ENCODE results near the gene PPP1R27. TPM values are rescaled to one million over a fixed set of nuclear protein-coding genes. Genes with fewer than 3 reads are reported as not detected.

Gene PPP1R27
- total RNA-seq, 1 donor from 2014 or later = not detected

- H3K4me1 Mint-ChIP-seq (ENCODE audit: low read depth, unreplicated experiment) = peaks cover 4% of the 10 kb centered on the region
- H2AFZ ChIP-seq (ENCODE audit: low read depth, low read length) = no peak overlapping the region
- no peaks in the 10 kb centered on the region for H3K79me2 ChIP-seq (ENCODE audit: insufficient read depth, low read length)
- no peak overlapping the region for H3K4me3 ChIP-seq (ENCODE audit: insufficient read depth, low read depth, low read length)
- peaks cover 4% of the 10 kb centered on the region for H3K27me3 ChIP-seq (ENCODE audit: insufficient read depth, low read length)
- H4K20me1 ChIP-seq (ENCODE audit: insufficient read depth, low read length) = no peaks in the 10 kb centered on the region
- no peak overlapping the region for H3K9ac ChIP-seq (ENCODE audit: low read length)
- H3K36me3 Mint-ChIP-seq (ENCODE audit: low read depth, unreplicated experiment) = no peaks in the 10 kb centered on the region
- no peak overlapping the region for H3K27ac ChIP-seq (ENCODE audit: low read depth, low read length)
- H3K9me3 Mint-ChIP-seq (ENCODE audit: unreplicated experiment) = peaks cover 6% of the 10 kb centered on the region
- H3K36me3 ChIP-seq (ENCODE audit: insufficient read depth, low read length) = no peaks in the 10 kb centered on the region
- no peak for TF ChIP-seq EZH2 (IDR thresholded peaks at IDR 0.05; ENCODE audit: insufficient read depth, low read length)
- TF ChIP-seq CTCF (IDR thresholded peaks at IDR 0.05; ENCODE audit: insufficient read depth, low read depth, low read length) = no peak
- no peak overlapping the region for H3K4me2 ChIP-seq (ENCODE audit: low read length)
- DNase-seq (ENCODE audit: low read depth) (no peak), FAIRE-seq (no peak)
- no peaks in the 10 kb centered on the region for H3K4me1 ChIP-seq (ENCODE audit: insufficient read depth, low read length)
- no peak overlapping the region for H3K4me3 Mint-ChIP-seq (ENCODE audit: unreplicated experiment)
- H3K27me3 Mint-ChIP-seq (ENCODE audit: low read depth, unreplicated experiment) = peaks cover 24% of the 10 kb centered on the region
- peaks cover 2% of the 10 kb centered on the region for H3K9me3 ChIP-seq (ENCODE audit: insufficient read depth, low read depth, low read length)
- no peak overlapping the region for H3K27ac Mint-ChIP-seq (ENCODE audit: unreplicated experiment)
Measured at GRCh38 chr17:81813371-81813684, 21.5 kb downstream of the PPP1R27 start.

GRCh38 chr17:81812571-81813370 lies 22.1 kb downstream of the PPP1R27 start:
- TF ChIP-seq EZH2 (IDR thresholded peaks at IDR 0.05; ENCODE audit: insufficient read depth, low read length) (no peak), CTCF (IDR thresholded peaks at IDR 0.05; ENCODE audit: insufficient read depth, low read depth, low read length) (no peak)
- Histone ChIP-seq H3K4me2 (ENCODE audit: low read length) (no peak overlapping the region), H3K4me1 (ENCODE audit: insufficient read depth, low read length) (no peaks in the 10 kb centered on the region), H3K9me3 (ENCODE audit: insufficient read depth, low read depth, low read length) (peaks cover 2% of the 10 kb centered on the region), H3K4me3 (ENCODE audit: insufficient read depth, low read depth, low read length) (no peak overlapping the region), H3K79me2 (ENCODE audit: insufficient read depth, low read length) (no peaks in the 10 kb centered on the region), H4K20me1 (ENCODE audit: insufficient read depth, low read length) (no peaks in the 10 kb centered on the region), H3K9ac (ENCODE audit: low read length) (no peak overlapping the region), H2AFZ (ENCODE audit: low read depth, low read length) (no peak overlapping the region), H3K36me3 (ENCODE audit: insufficient read depth, low read length) (no peaks in the 10 kb centered on the region), H3K27me3 (ENCODE audit: insufficient read depth, low read length) (peaks cover 3% of the 10 kb centered on the region), H3K27ac (ENCODE audit: low read depth, low read length) (no peak overlapping the region)
- H3K9me3 Mint-ChIP-seq (ENCODE audit: unreplicated experiment) = peaks cover 6% of the 10 kb centered on the region
- peaks cover 23% of the 10 kb centered on the region for H3K27me3 Mint-ChIP-seq (ENCODE audit: low read depth, unreplicated experiment)
- peaks cover 3% of the 10 kb centered on the region for H3K4me1 Mint-ChIP-seq (ENCODE audit: low read depth, unreplicated experiment)
- H3K27ac Mint-ChIP-seq (ENCODE audit: unreplicated experiment) = no peak overlapping the region
- DNase-seq (ENCODE audit: low read depth) (no peak), FAIRE-seq (no peak)
- H3K36me3 Mint-ChIP-seq (ENCODE audit: low read depth, unreplicated experiment) = no peaks in the 10 kb centered on the region
- no peak overlapping the region for H3K4me3 Mint-ChIP-seq (ENCODE audit: unreplicated experiment)
